ENCODE results near the gene RHOA.
"Not testable (repeated sequence)": the region's sequence is repeated elsewhere in the genome, so short reads cannot be mapped to it uniquely, and the experiment has no call there.

The RHOA gene

GRCh38 chr3:49411535-49411967, 225 bp downstream of the RHOA start:
- no peak for TF ChIP-seq CTCF (IDR thresholded peaks at IDR 0.05; ENCODE audit: low read depth, low read length)
- no peak for DNase-seq (ENCODE audit: extremely low read depth, low read depth)

GRCh38 chr3:49410846-49411534, 786 bp downstream of the RHOA start:
- no peak for DNase-seq (ENCODE audit: extremely low read depth, low read depth)
- no peak for TF ChIP-seq CTCF (IDR thresholded peaks at IDR 0.05; ENCODE audit: low read depth, low read length)

- no peak for TF ChIP-seq CTCF (IDR thresholded peaks at IDR 0.05; ENCODE audit: low read depth, low read length)
- DNase-seq (ENCODE audit: extremely low read depth, low read depth) = no peak
Measured at GRCh38 chr3:49410066-49410845, 1.5 kb downstream of the RHOA start.

- TF ChIP-seq CTCF (IDR thresholded peaks at IDR 0.05; ENCODE audit: low read depth, low read length) = no peak
- no peak for DNase-seq (ENCODE audit: extremely low read depth, low read depth)
Measured at GRCh38 chr3:49406571-49407565, 4.9 kb downstream of the RHOA start.

- not testable (repeated sequence) for DNase-seq (ENCODE audit: extremely low read depth, low read depth)
Measured at GRCh38 chr3:49405570-49405969, 6.2 kb downstream of the RHOA start.

- DNase-seq (ENCODE audit: extremely low read depth, low read depth) = no peak
- no peak for TF ChIP-seq CTCF (IDR thresholded peaks at IDR 0.05; ENCODE audit: low read depth, low read length)
Measured at GRCh38 chr3:49403891-49404290, 7.9 kb downstream of the RHOA start.

GRCh38 chr3:49401766-49402165, 10.0 kb downstream of the RHOA start:
- TF ChIP-seq CTCF (IDR thresholded peaks at IDR 0.05; ENCODE audit: low read depth, low read length) = no peak
- DNase-seq (ENCODE audit: extremely low read depth, low read depth) = no peak

Data from AG09319 (cell line).